ENCODE measurements around the gene STAM.

The STAM gene

DNA sequence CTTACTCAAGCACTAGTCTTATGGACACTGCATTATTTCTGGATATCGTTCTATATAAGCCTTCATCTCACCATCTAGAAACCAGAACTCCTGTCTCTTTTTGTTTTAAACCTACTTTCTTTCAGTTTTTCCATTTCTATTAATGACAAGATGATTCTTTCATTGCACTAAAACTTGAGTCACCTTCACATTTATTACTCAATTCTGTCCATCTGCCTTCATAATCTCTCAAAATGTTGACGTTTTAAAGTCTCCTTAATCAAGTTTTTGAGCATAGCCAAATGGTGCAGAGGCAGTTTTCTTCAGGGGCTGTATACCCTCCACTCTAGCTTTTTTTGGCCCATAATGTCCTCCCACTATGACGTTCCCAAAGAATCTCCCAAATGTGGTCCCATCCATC, 17.6 kb downstream of the STAM start:
- no peak overlapping the region for H3K4me3 ChIP-seq (ENCODE audit: low read length)
- H3K9ac ChIP-seq (ENCODE audit: low read depth, low read length), result no peak overlapping the region
- H3K36me3 ChIP-seq (ENCODE audit: insufficient read depth, low read depth, low read length), result peaks cover 14% of the 10 kb centered on the region; the same call in 1 of the 2 replicates
- no peaks in the 10 kb centered on the region for H3K27me3 ChIP-seq (ENCODE audit: insufficient read depth, low read length)
- H3K27ac ChIP-seq (ENCODE audit: low read length), result no peak overlapping the region
- H3K9me3 ChIP-seq (ENCODE audit: insufficient read depth, low read depth, low read length), result no peaks in the 10 kb centered on the region
- H3K4me1 ChIP-seq (ENCODE audit: insufficient read depth, low read length), result no peaks in the 10 kb centered on the region; the same call in 1 of the 2 replicates

DNA sequence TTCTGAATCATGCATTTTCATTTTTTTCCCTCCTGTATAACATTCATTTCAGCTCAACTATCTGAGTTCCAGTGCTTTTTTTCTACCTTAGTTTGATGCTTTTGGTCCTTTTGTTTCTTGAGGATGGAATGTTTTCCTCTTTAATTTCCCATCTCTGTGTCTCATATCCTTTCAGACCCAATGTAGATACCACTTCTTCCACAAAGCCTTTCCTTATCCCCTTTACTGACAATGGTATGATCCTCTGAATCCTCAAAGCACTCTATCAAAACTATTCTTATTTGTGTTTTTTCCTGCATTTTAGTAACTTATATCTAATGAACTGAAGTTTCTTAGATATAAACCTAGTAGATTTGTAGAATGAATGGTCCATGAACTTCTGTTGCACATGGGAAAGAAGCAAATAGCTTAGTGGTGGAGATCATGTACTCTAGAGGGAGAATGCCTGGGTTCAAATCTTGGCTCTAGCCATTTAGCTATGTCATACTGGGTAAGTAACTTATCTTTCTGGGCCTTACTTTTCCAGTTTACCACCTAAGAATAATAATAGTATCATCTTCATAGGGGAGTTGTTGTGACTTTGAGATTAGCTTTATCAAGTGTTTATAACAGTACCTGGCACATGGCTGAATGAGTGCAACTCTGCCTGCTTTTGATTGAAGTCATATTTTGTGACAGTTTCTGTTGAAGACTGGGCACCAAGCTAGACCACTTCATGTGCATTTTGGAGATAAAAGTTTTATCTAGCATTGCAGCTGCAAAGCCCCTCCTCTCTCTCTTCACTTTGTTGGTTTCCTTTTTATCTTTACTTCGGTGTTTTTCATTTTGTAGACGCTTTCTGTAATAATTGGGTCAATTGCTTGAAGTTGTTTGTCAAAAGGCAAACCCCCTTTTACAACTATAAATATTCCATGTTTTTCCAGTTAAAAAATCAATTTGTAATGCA, 18.5 kb downstream of the STAM start:
- Histone ChIP-seq H3K9ac (ENCODE audit: low read depth, low read length) (no peak overlapping the region), H3K36me3 (ENCODE audit: insufficient read depth, low read depth, low read length) (peaks cover 14% of the 10 kb centered on the region; the same call in 1 of the 2 replicates), H3K4me3 (ENCODE audit: low read length) (no peak overlapping the region), H3K27ac (ENCODE audit: low read length) (no peak overlapping the region), H3K9me3 (ENCODE audit: insufficient read depth, low read depth, low read length) (no peaks in the 10 kb centered on the region), H3K4me1 (ENCODE audit: insufficient read depth, low read length) (no peaks in the 10 kb centered on the region; the same call in 1 of the 2 replicates), H3K27me3 (ENCODE audit: insufficient read depth, low read length) (no peaks in the 10 kb centered on the region)

DNA sequence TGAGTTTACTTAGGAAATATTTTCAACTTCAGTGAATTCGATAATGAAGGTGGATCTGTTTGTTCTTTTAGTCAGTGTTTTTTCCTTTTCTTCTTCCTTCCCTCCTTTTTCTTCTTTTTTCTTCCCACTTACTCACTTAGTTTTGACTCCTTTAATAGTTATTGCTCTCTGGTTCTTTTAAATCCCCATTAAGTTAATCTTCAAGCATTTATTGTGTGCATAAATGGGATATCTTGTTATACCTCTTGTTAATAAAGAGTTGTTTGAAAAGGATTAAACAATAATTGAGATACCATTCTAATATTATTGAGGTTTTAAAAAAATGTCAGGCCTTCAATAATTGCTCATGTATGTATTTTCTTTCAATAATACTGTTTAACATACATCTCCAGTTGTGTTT, 19.5 kb downstream of the STAM start:
- Histone ChIP-seq H3K9me3 (ENCODE audit: insufficient read depth, low read depth, low read length) (no peaks in the 10 kb centered on the region), H3K4me1 (ENCODE audit: insufficient read depth, low read length) (no peaks in the 10 kb centered on the region; the same call in 1 of the 2 replicates), H3K27me3 (ENCODE audit: insufficient read depth, low read length) (no peaks in the 10 kb centered on the region), H3K27ac (ENCODE audit: low read length) (no peak overlapping the region), H3K36me3 (ENCODE audit: insufficient read depth, low read depth, low read length) (peaks cover 14% of the 10 kb centered on the region; the same call in 1 of the 2 replicates), H3K9ac (ENCODE audit: low read depth, low read length) (no peak overlapping the region), H3K4me3 (ENCODE audit: low read length) (no peak overlapping the region)

DNA sequence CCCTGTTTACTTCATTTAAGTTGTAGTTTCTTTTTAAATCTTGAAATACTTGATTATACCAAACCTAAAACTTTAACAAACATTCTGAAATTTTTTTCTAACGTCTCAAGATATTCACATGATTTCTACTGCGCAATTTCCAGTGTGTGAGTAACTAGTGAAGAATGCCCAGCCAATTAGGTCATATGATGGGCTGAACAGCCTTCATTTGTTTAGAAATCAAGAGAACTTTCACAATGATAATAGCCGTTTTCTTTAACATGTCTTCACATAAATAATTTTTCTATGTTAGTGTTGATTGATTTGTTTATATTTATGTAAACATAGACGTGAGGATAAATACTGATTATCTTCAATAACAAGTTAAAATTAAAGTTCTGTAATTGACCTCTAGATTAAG, 21.8 kb downstream of the STAM start:
- no peak overlapping the region for H3K9ac ChIP-seq (ENCODE audit: low read depth, low read length)
- H3K4me1 ChIP-seq (ENCODE audit: insufficient read depth, low read length), result peaks cover 11% of the 10 kb centered on the region; the same call in 1 of the 2 replicates
- no peak overlapping the region for H3K27ac ChIP-seq (ENCODE audit: low read length)
- no peak overlapping the region for H3K4me3 ChIP-seq (ENCODE audit: low read length)
- peaks cover 13% of the 10 kb centered on the region; the same call in 1 of the 2 replicates for H3K36me3 ChIP-seq (ENCODE audit: insufficient read depth, low read depth, low read length)
- H3K9me3 ChIP-seq (ENCODE audit: insufficient read depth, low read depth, low read length), result no peaks in the 10 kb centered on the region
- no peaks in the 10 kb centered on the region for H3K27me3 ChIP-seq (ENCODE audit: insufficient read depth, low read length)

DNA sequence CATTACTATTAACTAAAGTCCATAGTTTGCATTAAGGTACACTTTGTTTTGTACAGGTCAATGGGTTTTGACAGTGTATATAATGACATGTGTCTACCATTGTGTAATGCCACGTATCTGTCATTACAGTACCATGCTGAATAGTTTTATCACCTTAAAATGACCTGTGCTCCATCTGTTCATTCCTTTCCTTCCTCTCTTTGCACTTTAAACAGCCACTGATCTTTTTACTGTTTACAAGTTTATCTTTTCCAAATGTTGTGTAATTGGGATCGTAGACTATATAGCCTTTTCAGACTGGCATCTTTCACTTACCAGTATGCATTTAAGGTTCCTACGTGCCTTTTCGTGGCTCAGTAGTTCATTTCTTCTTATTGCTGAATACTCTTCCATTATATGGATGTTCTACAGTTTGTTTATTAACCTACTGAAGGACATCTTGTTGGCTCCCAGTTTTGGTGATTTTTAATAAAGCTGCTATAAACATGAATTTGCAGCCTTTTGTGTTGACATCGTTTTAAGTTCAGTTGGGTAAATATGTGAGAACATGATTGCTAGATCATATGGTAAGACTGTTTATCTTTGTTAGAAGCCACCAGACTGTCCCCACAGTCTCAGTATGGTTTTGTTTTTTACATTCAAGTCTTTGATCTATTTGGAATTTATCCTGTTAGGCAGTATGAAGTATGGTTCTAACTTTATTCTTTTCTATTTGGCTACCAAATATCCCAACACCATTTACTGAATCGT, 24.7 kb downstream of the STAM start:
- Histone ChIP-seq H3K9ac (ENCODE audit: low read depth, low read length) (no peak overlapping the region), H3K27ac (ENCODE audit: low read length) (no peak overlapping the region), H3K4me1 (ENCODE audit: insufficient read depth, low read length) (peaks cover 33% of the 10 kb centered on the region)

DNA sequence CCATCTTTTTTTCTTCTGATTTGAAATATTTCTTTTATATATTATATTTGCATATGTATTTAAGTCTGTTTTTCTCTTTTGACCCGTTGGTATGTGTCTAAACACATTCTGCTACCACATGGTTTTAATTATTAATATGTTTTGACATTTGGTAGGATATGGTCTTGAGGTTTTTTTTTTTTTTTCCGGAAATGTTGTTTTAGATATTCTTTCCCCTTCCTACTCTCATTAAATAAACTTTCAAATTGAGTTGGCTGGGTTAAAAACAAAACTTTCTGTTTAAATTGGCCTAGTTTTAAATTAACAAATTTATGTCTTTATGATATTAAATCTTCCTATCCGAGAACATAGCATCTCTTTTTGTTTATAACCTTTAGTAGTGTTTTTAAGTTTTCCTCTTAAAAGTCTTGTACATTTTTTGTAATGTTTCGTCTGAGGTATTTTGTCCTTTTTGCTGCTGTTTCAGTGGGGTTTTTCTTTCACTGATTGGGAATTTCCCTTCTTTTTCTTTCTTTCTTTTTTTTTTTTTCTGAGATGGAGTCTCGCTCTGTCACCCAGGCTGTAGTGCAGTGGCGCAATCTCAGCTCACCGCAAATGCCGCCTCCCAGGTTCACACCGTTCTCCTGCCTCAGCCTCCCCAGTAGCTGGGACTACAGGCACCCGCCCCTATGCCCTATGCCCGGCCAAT, 25.4 kb downstream of the STAM start:
- H3K36me3 ChIP-seq (ENCODE audit: insufficient read depth, low read depth, low read length), result no peaks in the 10 kb centered on the region
- no peak overlapping the region for H3K4me3 ChIP-seq (ENCODE audit: low read length)
- peaks cover 39% of the 10 kb centered on the region for H3K4me1 ChIP-seq (ENCODE audit: insufficient read depth, low read length)
- H3K27ac ChIP-seq (ENCODE audit: low read length), result no peak overlapping the region
- no peaks in the 10 kb centered on the region for H3K9me3 ChIP-seq (ENCODE audit: insufficient read depth, low read depth, low read length)
- H3K9ac ChIP-seq (ENCODE audit: low read depth, low read length), result no peak overlapping the region
- H3K27me3 ChIP-seq (ENCODE audit: insufficient read depth, low read length), result no peaks in the 10 kb centered on the region

More for the DNA sequence above, 24.7 kb downstream of the STAM start:
- Histone ChIP-seq H3K36me3 (ENCODE audit: insufficient read depth, low read depth, low read length) (no peaks in the 10 kb centered on the region), H3K27me3 (ENCODE audit: insufficient read depth, low read length) (no peaks in the 10 kb centered on the region), H3K9me3 (ENCODE audit: insufficient read depth, low read depth, low read length) (no peaks in the 10 kb centered on the region), H3K4me3 (ENCODE audit: low read length) (no peak overlapping the region)

DNA sequence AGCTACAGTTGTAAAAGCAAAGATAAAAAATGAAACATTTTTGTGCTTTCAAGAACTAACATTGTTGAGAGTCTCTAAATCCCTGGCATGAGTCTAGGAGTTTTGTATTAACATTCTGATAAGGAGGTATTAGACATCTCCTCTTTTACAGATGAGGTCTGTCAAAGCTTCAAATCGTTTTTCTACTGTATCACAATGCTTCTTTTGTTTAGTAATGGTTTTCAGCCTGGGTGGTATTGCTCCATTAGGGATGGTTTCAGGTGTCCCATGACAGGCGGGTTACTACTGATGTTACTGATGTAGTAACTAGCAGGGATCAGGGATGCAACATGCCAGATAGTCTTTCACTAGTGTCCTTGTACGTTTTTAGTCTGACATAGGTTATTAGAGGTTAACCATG, 27.4 kb downstream of the STAM start:
- Histone ChIP-seq H3K4me1 (ENCODE audit: insufficient read depth, low read length) (peaks cover 39% of the 10 kb centered on the region), H3K4me3 (ENCODE audit: low read length) (peak overlapping the region; percentile 46; the same call in 1 of the 2 replicates), H3K27ac (ENCODE audit: low read length) (no peak overlapping the region), H3K9me3 (ENCODE audit: insufficient read depth, low read depth, low read length) (no peaks in the 10 kb centered on the region), H3K27me3 (ENCODE audit: insufficient read depth, low read length) (no peaks in the 10 kb centered on the region), H3K36me3 (ENCODE audit: insufficient read depth, low read depth, low read length) (no peaks in the 10 kb centered on the region), H3K9ac (ENCODE audit: low read depth, low read length) (no peak overlapping the region)

DNA sequence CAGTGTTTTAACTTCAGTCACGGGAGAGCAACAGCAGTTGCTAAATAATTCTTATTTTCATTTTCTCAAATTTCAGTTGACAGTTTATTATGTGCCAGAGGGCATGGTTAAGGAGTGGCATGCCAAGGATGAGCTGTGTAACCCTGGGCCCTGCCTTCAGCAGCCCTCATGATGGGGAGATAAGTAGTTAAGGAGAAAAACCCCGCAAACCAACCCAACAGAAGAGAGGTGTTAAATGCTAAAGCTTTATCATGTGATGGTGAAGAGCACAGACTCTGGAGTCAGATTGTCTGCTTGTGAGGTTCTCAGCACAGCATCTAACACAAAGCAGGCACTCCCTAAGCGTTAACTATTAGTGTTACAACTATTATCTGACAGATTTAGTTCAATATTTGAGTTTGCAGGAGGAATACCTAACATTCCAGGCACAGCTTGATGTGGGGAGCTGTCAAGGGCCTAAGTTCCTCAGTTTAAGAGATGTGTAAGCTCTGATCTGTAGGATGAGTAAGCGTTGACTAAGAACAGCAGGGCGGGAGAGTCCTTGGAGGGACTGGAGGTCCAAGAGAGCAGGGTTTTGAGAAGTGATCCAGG, 29.6 kb downstream of the STAM start:
- H3K27ac ChIP-seq (ENCODE audit: low read length), result no peak overlapping the region
- peaks cover 39% of the 10 kb centered on the region for H3K4me1 ChIP-seq (ENCODE audit: insufficient read depth, low read length)
- no peaks in the 10 kb centered on the region for H3K36me3 ChIP-seq (ENCODE audit: insufficient read depth, low read depth, low read length)
- peak overlapping the region; percentile 8; the same call in 1 of the 2 replicates for H3K4me3 ChIP-seq (ENCODE audit: low read length)
- H3K9me3 ChIP-seq (ENCODE audit: insufficient read depth, low read depth, low read length), result no peaks in the 10 kb centered on the region
- no peaks in the 10 kb centered on the region for H3K27me3 ChIP-seq (ENCODE audit: insufficient read depth, low read length)
- H3K9ac ChIP-seq (ENCODE audit: low read depth, low read length), result no peak overlapping the region

DNA sequence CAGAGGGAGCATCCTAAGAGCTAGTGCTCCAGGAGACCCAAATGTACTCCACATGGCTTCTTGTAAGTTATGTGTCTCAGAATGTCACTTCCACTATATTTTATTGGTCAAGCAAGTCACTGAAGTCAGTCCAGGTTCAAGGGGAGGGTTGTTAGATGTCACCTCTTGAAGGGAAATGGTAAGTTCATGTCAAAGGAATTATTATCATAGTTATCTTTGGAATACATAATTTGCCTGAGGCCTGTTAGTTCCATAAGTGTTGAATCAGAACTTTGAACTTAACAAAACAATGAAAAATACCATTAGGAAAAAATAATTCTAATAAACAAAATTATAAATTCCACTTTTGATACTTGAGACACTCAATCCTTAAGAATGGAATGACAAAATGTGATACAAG, 30.6 kb downstream of the STAM start:
- no peak overlapping the region for H3K9ac ChIP-seq (ENCODE audit: low read depth, low read length)
- peaks cover 40% of the 10 kb centered on the region for H3K4me1 ChIP-seq (ENCODE audit: insufficient read depth, low read length)
- H3K27ac ChIP-seq (ENCODE audit: low read length), result no peak overlapping the region
- no peaks in the 10 kb centered on the region for H3K9me3 ChIP-seq (ENCODE audit: insufficient read depth, low read depth, low read length)
- no peaks in the 10 kb centered on the region for H3K27me3 ChIP-seq (ENCODE audit: insufficient read depth, low read length)
- H3K36me3 ChIP-seq (ENCODE audit: insufficient read depth, low read depth, low read length), result no peaks in the 10 kb centered on the region
- no peak overlapping the region for H3K4me3 ChIP-seq (ENCODE audit: low read length)

DNA sequence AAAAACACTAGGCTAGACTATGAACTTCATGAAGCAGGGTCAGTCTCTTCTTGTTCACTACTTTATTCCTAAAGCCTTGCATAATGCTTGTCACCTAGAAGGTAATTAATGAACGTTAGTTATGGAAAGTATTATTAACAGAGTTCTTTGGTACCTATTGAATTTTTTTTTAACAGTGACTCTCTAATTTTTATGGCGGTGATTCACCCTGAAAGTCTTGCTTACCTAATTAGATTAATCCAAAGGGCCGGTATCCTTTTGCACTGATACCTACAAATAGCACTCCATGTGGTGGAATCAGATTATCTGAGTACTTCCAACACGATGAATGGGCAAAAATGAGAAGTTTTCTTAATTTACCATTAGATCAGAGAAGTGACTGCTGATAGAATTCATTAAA, 31.7 kb downstream of the STAM start:
- H3K9me3 ChIP-seq (ENCODE audit: insufficient read depth, low read depth, low read length), result no peaks in the 10 kb centered on the region
- no peak overlapping the region for H3K27ac ChIP-seq (ENCODE audit: low read length)
- no peak overlapping the region for H3K9ac ChIP-seq (ENCODE audit: low read depth, low read length)
- H3K36me3 ChIP-seq (ENCODE audit: insufficient read depth, low read depth, low read length), result no peaks in the 10 kb centered on the region
- H3K4me1 ChIP-seq (ENCODE audit: insufficient read depth, low read length), result peaks cover 38% of the 10 kb centered on the region
- H3K27me3 ChIP-seq (ENCODE audit: insufficient read depth, low read length), result no peaks in the 10 kb centered on the region
- no peak overlapping the region for H3K4me3 ChIP-seq (ENCODE audit: low read length)

DNA sequence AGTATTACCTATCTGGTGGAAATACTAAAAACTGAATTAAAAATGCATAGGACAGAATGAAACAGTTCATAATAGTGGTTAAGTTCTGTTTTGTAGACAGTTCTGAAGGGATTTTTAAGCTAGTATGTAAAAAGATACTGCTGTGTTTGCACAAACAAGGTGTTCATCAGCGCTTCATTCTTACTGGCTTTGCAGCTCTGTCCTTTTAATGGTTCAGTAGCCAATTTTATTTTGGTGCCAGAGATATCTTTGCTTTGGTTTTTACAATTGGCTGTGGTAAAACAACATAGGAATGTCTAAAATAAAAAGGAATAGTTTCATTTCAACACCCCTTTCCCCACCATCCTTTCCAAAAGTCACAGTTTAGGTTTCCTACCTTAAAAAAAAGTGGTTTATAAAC, 33.0 kb downstream of the STAM start:
- Histone ChIP-seq H3K27ac (ENCODE audit: low read length) (no peak overlapping the region), H3K9me3 (ENCODE audit: insufficient read depth, low read depth, low read length) (no peaks in the 10 kb centered on the region), H3K36me3 (ENCODE audit: insufficient read depth, low read depth, low read length) (no peaks in the 10 kb centered on the region), H3K4me1 (ENCODE audit: insufficient read depth, low read length) (peaks cover 31% of the 10 kb centered on the region), H3K27me3 (ENCODE audit: insufficient read depth, low read length) (no peaks in the 10 kb centered on the region), H3K4me3 (ENCODE audit: low read length) (no peak overlapping the region), H3K9ac (ENCODE audit: low read depth, low read length) (no peak overlapping the region)

Data from iPS-20b (cell line).